HepG2 (cell line): ENCODE results near the gene PIGZ. TPM values are rescaled to one million over a fixed set of nuclear protein-coding genes. Genes with fewer than 3 reads are reported as not detected.
A peak's percentile ranks its signal among the peaks of the same experiment; 100 is the strongest.

ENCODE experiments used
- ATF7-NPFF ChIP-seq: sonication (generic); formaldehyde crosslinking; IDR thresholded peaks from 2 replicates; pipeline ENCODE4 v1.8.1; 2023; ENCODE audit warnings: mild to moderate bottlenecking, low read depth, missing genetic modification reagents, moderate library complexity
- EZH2 ChIP-seq: conservative IDR thresholded peaks from 2 replicates; pipeline ENCODE4 v1.6.1; 2012; ENCODE audit warnings: mild to moderate bottlenecking, low read depth, low read length, moderate library complexity
- HOXA7 ChIP-seq: sonication (generic); formaldehyde crosslinking; IDR thresholded peaks from 2 replicates; pipeline ENCODE4 v1.8.1; 2022; ENCODE audit warnings: mild to moderate bottlenecking, missing genetic modification reagents, moderate library complexity
- JUND ChIP-seq: sonication (generic); formaldehyde crosslinking; IDR thresholded peaks from 2 replicates; pipeline ENCODE4 v1.8.0; 2022; ENCODE audit warnings: mild to moderate bottlenecking, missing genetic modification reagents
- KDM5B ChIP-seq: sonication (generic); formaldehyde crosslinking; IDR thresholded peaks from 2 replicates; pipeline ENCODE4 v1.4.0; 2020; ENCODE audit warnings: missing genetic modification reagents, mild to moderate bottlenecking, borderline replicate concordance
- MTERF4 ChIP-seq: sonication (generic); formaldehyde crosslinking; IDR thresholded peaks from 2 replicates; pipeline ENCODE4 v1.8.0; 2023; ENCODE audit warnings: mild to moderate bottlenecking, missing genetic modification reagents
- NBN ChIP-seq: fragments of 450-650 bp; conservative IDR thresholded peaks from 2 replicates; pipeline ENCODE4 v1.6.1; 2017
- PLRG1 ChIP-seq: fragments of 450-650 bp; conservative IDR thresholded peaks from 2 replicates; pipeline ENCODE4 v1.6.1; 2016
- RFX3 ChIP-seq: IDR thresholded peaks from 2 replicates; pipeline ENCODE4 v1.6.1; 2016; ENCODE audit warnings: missing biosample characterization, missing genetic modification reagents
- RNF2 ChIP-seq: fragments of 450-650 bp; conservative IDR thresholded peaks from 2 replicates; pipeline ENCODE4 v1.6.1; 2016; ENCODE audit warnings: low read depth
- RNF219 ChIP-seq: sonication (generic); formaldehyde crosslinking; IDR thresholded peaks from 2 replicates; pipeline ENCODE4 v1.5.0; 2020; ENCODE audit warnings: mild to moderate bottlenecking, missing genetic modification reagents
- TFAP4 ChIP-seq: sonication (generic); IDR thresholded peaks from 2 replicates; pipeline ENCODE4 v1.6.1; 2016; ENCODE audit warnings: low read depth, borderline replicate concordance
- ZNF251 ChIP-seq: sonication (generic); formaldehyde crosslinking; IDR thresholded peaks from 2 replicates; pipeline ENCODE4 v1.9.0; 2021; ENCODE audit warnings: mild to moderate bottlenecking, missing genetic modification reagents
- ZNF382 ChIP-seq: sonication (generic); formaldehyde crosslinking; IDR thresholded peaks from 2 replicates; pipeline ENCODE4 v1.5.0; 2020; ENCODE audit warnings: missing genetic modification reagents, mild to moderate bottlenecking, borderline replicate concordance
- ZNF672 ChIP-seq: sonication (generic); formaldehyde crosslinking; IDR thresholded peaks from 2 replicates; pipeline ENCODE4 v1.8.1; 2022; ENCODE audit warnings: missing genetic modification reagents
- ZNF720 ChIP-seq: sonication (generic); formaldehyde crosslinking; IDR thresholded peaks from 2 replicates; pipeline ENCODE4 v1.4.0; 2020; ENCODE audit warnings: missing genetic modification reagents
- ZNF776 ChIP-seq: sonication (generic); formaldehyde crosslinking; IDR thresholded peaks from 2 replicates; pipeline ENCODE4 v1.4.0; 2020; ENCODE audit warnings: mild to moderate bottlenecking, missing genetic modification reagents
- ZNF788 ChIP-seq: sonication (generic); formaldehyde crosslinking; IDR thresholded peaks from 2 replicates; pipeline ENCODE4 v1.5.0; 2020; ENCODE audit warnings: mild to moderate bottlenecking, missing genetic modification reagents, borderline replicate concordance
- polyA plus RNA-seq, 8 experiments: library from polyadenylated mRNA; depleted of rRNA in 3 of 8; stranded (reverse) in 7 of 8; unstranded in 1 of 8; fragments of >200 nt; fragmentation: Illumina TruSeq in 4 of 8; extraction: Trizol in 4 of 8; gene quantifications; 2 replicates each; pipeline versions ENCODE4 v1.2.1 to v1.2.3, GENCODE V29; 2011 to 2016; ENCODE audit warnings: low read depth in 4 of 8, missing spikeins in 1 of 8, mixed read lengths in 1 of 8; ENCODE audit not compliant: insufficient read depth in 1 of 8
- total RNA-seq, 5 experiments: library from RNA; depleted of rRNA; stranded (reverse); fragments of >200 nt; fragmentation: Illumina TruSeq; extraction: Trizol; gene quantifications; 2 replicates each; pipeline ENCODE4 v1.2.3, GENCODE V29; 2016; ENCODE audit warnings: low read depth in 1 of 5
- TF ChIP-seq, protein P1 (sequence below): sonication (generic); formaldehyde crosslinking; IDR thresholded peaks from 2 replicates; pipeline ENCODE4 v1.4.0; 2020; ENCODE audit warnings: missing genetic modification reagents
- TF ChIP-seq, protein P2 (sequence below): sonication (generic); formaldehyde crosslinking; IDR thresholded peaks from 2 replicates; pipeline ENCODE4 v1.9.0; 2021; ENCODE audit warnings: mild to moderate bottlenecking, missing genetic modification reagents

PIGZ gene
- total and polyA plus RNA-seq, 2 of the 13 experiments (the other 11 are each of a cell fraction or from before 2014, with no cell fraction given) = 4.7 to 60.5 TPM

DNA sequence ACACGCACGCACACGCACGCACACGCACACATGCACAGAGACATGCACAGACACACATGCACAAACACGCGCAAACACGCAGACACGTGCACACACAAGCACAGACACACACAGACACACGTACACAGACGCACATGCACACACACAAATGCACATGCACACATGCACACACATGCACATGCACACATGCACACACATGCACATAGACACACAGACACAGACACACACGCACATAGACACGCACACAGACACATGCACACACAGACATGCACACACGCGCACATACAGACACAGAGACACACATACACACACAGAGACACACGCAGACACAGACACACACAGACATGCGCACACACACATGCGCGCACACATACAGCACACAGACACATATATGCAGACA lies 26.4 kb upstream of the PIGZ start (continued):
- TF ChIP-seq, protein P1, sequence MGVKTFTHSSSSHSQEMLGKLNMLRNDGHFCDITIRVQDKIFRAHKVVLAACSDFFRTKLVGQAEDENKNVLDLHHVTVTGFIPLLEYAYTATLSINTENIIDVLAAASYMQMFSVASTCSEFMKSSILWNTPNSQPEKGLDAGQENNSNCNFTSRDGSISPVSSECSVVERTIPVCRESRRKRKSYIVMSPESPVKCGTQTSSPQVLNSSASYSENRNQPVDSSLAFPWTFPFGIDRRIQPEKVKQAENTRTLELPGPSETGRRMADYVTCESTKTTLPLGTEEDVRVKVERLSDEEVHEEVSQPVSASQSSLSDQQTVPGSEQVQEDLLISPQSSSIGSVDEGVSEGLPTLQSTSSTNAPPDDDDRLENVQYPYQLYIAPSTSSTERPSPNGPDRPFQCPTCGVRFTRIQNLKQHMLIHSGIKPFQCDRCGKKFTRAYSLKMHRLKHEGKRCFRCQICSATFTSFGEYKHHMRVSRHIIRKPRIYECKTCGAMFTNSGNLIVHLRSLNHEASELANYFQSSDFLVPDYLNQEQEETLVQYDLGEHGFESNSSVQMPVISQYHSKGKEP (CRISPR knock-in tag) = no peak
- TF ChIP-seq ZNF672 (CRISPR knock-in tag) (0 out of 2 replicates have a peak, but pooled peaks have one; percentile 44), ZNF788 (no peak), EZH2 (no peak), RNF2 (no peak), ZNF382 (no peak), ZNF251 (no peak), JUND (no peak), ATF7-NPFF (CRISPR knock-in tag) (no peak), KDM5B (CRISPR knock-in tag) (no peak), NBN (0 out of 2 replicates have a peak, but pooled peaks have one; percentile 33), PLRG1 (no peak), TFAP4 (no peak), RNF219 (CRISPR knock-in tag) (no peak), ZNF720 (no peak), ZNF776 (CRISPR knock-in tag) (no peak), HOXA7 (CRISPR knock-in tag) (no peak), MTERF4 (no peak), RFX3 (CRISPR knock-in tag) (no peak)
- TF ChIP-seq, protein P2, sequence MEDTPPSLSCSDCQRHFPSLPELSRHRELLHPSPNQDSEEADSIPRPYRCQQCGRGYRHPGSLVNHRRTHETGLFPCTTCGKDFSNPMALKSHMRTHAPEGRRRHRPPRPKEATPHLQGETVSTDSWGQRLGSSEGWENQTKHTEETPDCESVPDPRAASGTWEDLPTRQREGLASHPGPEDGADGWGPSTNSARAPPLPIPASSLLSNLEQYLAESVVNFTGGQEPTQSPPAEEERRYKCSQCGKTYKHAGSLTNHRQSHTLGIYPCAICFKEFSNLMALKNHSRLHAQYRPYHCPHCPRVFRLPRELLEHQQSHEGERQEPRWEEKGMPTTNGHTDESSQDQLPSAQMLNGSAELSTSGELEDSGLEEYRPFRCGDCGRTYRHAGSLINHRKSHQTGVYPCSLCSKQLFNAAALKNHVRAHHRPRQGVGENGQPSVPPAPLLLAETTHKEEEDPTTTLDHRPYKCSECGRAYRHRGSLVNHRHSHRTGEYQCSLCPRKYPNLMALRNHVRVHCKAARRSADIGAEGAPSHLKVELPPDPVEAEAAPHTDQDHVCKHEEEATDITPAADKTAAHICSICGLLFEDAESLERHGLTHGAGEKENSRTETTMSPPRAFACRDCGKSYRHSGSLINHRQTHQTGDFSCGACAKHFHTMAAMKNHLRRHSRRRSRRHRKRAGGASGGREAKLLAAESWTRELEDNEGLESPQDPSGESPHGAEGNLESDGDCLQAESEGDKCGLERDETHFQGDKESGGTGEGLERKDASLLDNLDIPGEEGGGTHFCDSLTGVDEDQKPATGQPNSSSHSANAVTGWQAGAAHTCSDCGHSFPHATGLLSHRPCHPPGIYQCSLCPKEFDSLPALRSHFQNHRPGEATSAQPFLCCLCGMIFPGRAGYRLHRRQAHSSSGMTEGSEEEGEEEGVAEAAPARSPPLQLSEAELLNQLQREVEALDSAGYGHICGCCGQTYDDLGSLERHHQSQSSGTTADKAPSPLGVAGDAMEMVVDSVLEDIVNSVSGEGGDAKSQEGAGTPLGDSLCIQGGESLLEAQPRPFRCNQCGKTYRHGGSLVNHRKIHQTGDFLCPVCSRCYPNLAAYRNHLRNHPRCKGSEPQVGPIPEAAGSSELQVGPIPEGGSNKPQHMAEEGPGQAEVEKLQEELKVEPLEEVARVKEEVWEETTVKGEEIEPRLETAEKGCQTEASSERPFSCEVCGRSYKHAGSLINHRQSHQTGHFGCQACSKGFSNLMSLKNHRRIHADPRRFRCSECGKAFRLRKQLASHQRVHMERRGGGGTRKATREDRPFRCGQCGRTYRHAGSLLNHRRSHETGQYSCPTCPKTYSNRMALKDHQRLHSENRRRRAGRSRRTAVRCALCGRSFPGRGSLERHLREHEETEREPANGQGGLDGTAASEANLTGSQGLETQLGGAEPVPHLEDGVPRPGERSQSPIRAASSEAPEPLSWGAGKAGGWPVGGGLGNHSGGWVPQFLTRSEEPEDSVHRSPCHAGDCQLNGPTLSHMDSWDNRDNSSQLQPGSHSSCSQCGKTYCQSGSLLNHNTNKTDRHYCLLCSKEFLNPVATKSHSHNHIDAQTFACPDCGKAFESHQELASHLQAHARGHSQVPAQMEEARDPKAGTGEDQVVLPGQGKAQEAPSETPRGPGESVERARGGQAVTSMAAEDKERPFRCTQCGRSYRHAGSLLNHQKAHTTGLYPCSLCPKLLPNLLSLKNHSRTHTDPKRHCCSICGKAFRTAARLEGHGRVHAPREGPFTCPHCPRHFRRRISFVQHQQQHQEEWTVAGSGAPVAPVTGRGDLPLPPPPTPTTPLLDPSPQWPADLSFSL = peak; percentile 81; the same call in 1 of the 2 replicates
